Raji (cell line): Measurements from ENCODE around the gene SCN7A.

ENCODE experiments used
- POLR2A ChIP-seq: IDR thresholded peaks from 2 replicates; pipeline ENCODE4 v1.6.1; 2011; ENCODE audit warnings: low read depth, low read length, control low read depth; ENCODE audit not compliant: insufficient read depth

Gene SCN7A

GRCh38 chr2:166424841-166425240, 69.2 kb downstream of the SCN7A start:
- TF ChIP-seq POLR2A: no peak

GRCh38 chr2:166419616-166419934, 74.5 kb downstream of the SCN7A start:
- no peak for TF ChIP-seq POLR2A

GRCh38 chr2:166418853-166419615, 75.0 kb downstream of the SCN7A start:
- no peak for TF ChIP-seq POLR2A

GRCh38 chr2:166417669-166418068, 76.4 kb downstream of the SCN7A start:
- TF ChIP-seq POLR2A: no peak

- no peak for TF ChIP-seq POLR2A
Observed at GRCh38 chr2:166413255-166413654, 80.8 kb downstream of the SCN7A start.

GRCh38 chr2:166411473-166412230, 82.4 kb downstream of the SCN7A start:
- no peak for TF ChIP-seq POLR2A

GRCh38 chr2:166410828-166411472, 83.1 kb downstream of the SCN7A start:
- TF ChIP-seq POLR2A: no peak

GRCh38 chr2:166406374-166406773, 87.7 kb downstream of the SCN7A start:
- TF ChIP-seq POLR2A: no peak

GRCh38 chr2:166405569-166405926, 88.5 kb downstream of the SCN7A start:
- no peak for TF ChIP-seq POLR2A

GRCh38 chr2:166404831-166405568, 89.0 kb downstream of the SCN7A start:
- TF ChIP-seq POLR2A: no peak

GRCh38 chr2:166394245-166394644, 99.8 kb downstream of the SCN7A start:
- no peak for TF ChIP-seq POLR2A

GRCh38 chr2:166393008-166393407, 101.0 kb downstream of the SCN7A start:
- TF ChIP-seq POLR2A: no peak

- no peak for TF ChIP-seq POLR2A
Observed at GRCh38 chr2:166388481-166389070, 105.5 kb downstream of the SCN7A start.

- TF ChIP-seq POLR2A: no peak
Observed at GRCh38 chr2:166385313-166385712, 108.7 kb downstream of the SCN7A start.

- no peak for TF ChIP-seq POLR2A
Observed at GRCh38 chr2:166384774-166385173, 109.3 kb downstream of the SCN7A start.
